ENCODE results near the gene ZNF664. TPM values are rescaled to one million over a fixed set of nuclear protein-coding genes. Genes with fewer than 3 reads are reported as not detected.

The ZNF664 gene
- total RNA-seq, 1 experiment from 2014 or later, result 87.6 TPM

DNA sequence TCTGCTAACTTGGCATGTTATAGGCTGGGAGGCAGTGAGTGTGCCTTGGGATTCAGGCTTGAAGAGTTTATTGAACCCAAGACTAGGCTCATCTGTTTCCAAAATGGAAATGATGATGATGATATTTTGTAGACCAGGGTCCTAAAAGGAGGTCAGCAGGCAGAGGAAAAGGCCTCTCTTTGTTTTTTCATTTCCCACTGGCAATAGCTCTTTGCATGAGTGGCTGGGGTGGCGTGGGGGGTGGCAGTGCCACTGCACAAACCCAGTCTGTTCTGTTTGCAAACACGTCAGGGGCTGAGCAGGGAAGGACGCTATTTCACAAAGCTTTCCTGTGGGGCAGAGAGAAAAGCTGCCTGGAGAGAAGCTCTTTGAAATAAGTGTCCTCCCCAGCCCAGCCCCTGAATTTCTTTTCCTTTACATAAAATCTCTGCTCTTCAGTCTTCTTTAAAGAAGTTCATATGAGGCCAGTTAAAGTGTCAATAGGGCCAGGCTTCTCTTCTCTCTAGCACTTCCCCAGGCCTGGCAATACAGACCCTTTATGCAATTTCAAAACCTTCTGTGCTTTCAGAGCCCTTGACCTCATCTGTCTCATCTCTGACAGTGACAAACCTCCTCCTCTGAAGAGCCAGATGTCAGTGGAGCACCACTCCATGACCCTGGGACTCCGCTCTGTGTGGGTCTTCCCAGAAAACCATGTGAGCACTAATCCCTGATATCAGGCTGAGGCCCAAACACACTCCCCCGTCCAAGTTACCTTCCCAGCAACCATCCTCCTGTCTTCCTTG, 72.8 kb downstream of the ZNF664 start:
- POLR2A ChIA-PET (ENCODE audit: unreplicated experiment), result interaction anchor here (0.6 kb wide), 1 partner anchor 72 kb away, joined by 7 read pairs; no protein-coding TSS in a partner anchor
- TF ChIP-seq, protein P1, sequence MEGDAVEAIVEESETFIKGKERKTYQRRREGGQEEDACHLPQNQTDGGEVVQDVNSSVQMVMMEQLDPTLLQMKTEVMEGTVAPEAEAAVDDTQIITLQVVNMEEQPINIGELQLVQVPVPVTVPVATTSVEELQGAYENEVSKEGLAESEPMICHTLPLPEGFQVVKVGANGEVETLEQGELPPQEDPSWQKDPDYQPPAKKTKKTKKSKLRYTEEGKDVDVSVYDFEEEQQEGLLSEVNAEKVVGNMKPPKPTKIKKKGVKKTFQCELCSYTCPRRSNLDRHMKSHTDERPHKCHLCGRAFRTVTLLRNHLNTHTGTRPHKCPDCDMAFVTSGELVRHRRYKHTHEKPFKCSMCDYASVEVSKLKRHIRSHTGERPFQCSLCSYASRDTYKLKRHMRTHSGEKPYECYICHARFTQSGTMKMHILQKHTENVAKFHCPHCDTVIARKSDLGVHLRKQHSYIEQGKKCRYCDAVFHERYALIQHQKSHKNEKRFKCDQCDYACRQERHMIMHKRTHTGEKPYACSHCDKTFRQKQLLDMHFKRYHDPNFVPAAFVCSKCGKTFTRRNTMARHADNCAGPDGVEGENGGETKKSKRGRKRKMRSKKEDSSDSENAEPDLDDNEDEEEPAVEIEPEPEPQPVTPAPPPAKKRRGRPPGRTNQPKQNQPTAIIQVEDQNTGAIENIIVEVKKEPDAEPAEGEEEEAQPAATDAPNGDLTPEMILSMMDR (conservative IDR thresholded peaks at IDR 0.05), result no peak
- TF ChIP-seq EZH2 (IDR thresholded peaks at IDR 0.05; ENCODE audit: low read depth), result no peak
- Histone ChIP-seq H3K36me3 (ENCODE audit: low read depth) (no peaks in the 10 kb centered on the region), H3K27me3 (ENCODE audit: insufficient read depth, low read depth) (no peaks in the 10 kb centered on the region), H3K4me3 (no peak overlapping the region), H3K4me1 (replicated peaks; ENCODE audit: insufficient read depth) (no peaks in the 10 kb centered on the region), H3K79me2 (ENCODE audit: low read depth) (no peaks in the 10 kb centered on the region), H3F3A (ENCODE audit: insufficient read depth, low read depth) (no peaks in the 10 kb centered on the region), H3K27ac (no peak overlapping the region), H2AFZ (no peak overlapping the region), H3K9me2 (ENCODE audit: insufficient read depth) (no peaks in the 10 kb centered on the region), H4K20me1 (ENCODE audit: insufficient read depth) (0 out of 2 replicates have a peak, but pooled peaks cover under 1% of the 10 kb centered on the region), H3K9me3 (ENCODE audit: insufficient read depth, low read depth) (peaks cover 3% of the 10 kb centered on the region; the same call in 1 of the 2 replicates), H3K4me2 (no peak overlapping the region)
- no TSS peak for BruUV-seq (replicated peaks)
- CTCF ChIA-PET, result no interaction called here
- DNase-seq, result no peak
- intact Hi-C loops (cut with micrococcal nuclease; ENCODE audit: unreplicated experiment), result no loop called here

DNA sequence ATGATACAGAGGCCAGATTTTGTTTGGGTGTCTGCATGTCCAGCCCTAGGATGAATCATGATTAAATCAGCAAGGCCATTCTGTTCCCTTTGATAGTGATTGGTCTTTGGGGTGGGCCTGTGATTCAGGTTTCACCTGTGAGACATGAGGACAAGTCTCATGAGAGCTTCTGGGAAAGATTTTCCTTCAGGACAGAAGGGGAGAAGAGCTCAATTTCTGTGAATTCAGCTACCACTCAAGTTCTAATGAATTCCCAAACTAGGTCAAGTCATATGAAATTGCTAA, 73.4 kb downstream of the ZNF664 start:
- H3K4me3 ChIP-seq, result no peak overlapping the region
- BruUV-seq (replicated peaks), result no TSS peak
- no peak overlapping the region for H3K27ac ChIP-seq
- no peaks in the 10 kb centered on the region for H3K4me1 ChIP-seq (replicated peaks; ENCODE audit: insufficient read depth)
- no peaks in the 10 kb centered on the region for H3K79me2 ChIP-seq (ENCODE audit: low read depth)
- no peaks in the 10 kb centered on the region for H3K36me3 ChIP-seq (ENCODE audit: low read depth)
- intact Hi-C loops (cut with micrococcal nuclease; ENCODE audit: unreplicated experiment), result no loop called here
- no peak for DNase-seq
- TF ChIP-seq, protein P1 (conservative IDR thresholded peaks at IDR 0.05), result no peak
- TF ChIP-seq EZH2 (IDR thresholded peaks at IDR 0.05; ENCODE audit: low read depth), result no peak
- POLR2A ChIA-PET (ENCODE audit: unreplicated experiment), result no interaction called here
- H4K20me1 ChIP-seq (ENCODE audit: insufficient read depth), result no peaks in the 10 kb centered on the region
- H2AFZ ChIP-seq, result no peak overlapping the region
- no peaks in the 10 kb centered on the region for H3K9me2 ChIP-seq (ENCODE audit: insufficient read depth)
- CTCF ChIA-PET, result no interaction called here
- H3K27me3 ChIP-seq (ENCODE audit: insufficient read depth, low read depth), result no peaks in the 10 kb centered on the region
- peaks cover 3% of the 10 kb centered on the region; the same call in 1 of the 2 replicates for H3K9me3 ChIP-seq (ENCODE audit: insufficient read depth, low read depth)
- no peaks in the 10 kb centered on the region for H3F3A ChIP-seq (ENCODE audit: insufficient read depth, low read depth)
- no peak overlapping the region for H3K4me2 ChIP-seq

DNA sequence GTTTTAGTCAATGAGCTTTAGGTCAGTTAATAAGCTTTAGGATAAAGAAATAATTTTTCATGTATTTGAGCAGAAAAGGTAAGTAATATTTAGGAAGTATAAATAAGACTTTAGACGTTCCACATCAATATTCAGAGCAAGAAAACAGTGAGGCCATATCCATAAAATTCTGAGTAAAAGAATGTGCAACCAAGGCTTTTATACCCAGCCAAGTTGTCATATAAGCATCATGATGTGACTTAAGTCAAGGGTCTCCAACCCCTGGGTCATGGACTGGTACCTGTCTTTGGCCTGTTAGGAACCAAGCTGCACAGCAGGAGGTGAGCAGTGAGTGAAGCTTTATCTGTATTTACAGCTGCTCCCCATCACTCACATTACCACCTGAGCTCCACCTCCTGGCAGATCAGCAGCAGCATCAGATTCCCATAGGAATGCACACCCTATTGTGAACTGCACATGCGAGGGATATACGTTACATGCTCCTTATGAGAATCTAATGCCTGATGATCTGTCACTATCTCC, 74.1 kb downstream of the ZNF664 start:
- no peaks in the 10 kb centered on the region for H3K79me2 ChIP-seq (ENCODE audit: low read depth)
- no peaks in the 10 kb centered on the region for H4K20me1 ChIP-seq (ENCODE audit: insufficient read depth)
- no peaks in the 10 kb centered on the region for H3K4me1 ChIP-seq (replicated peaks; ENCODE audit: insufficient read depth)
- TF ChIP-seq, protein P1 (conservative IDR thresholded peaks at IDR 0.05), result no peak
- TF ChIP-seq EZH2 (IDR thresholded peaks at IDR 0.05; ENCODE audit: low read depth), result no peak
- H3F3A ChIP-seq (ENCODE audit: insufficient read depth, low read depth), result no peaks in the 10 kb centered on the region
- H3K9me2 ChIP-seq (ENCODE audit: insufficient read depth), result no peaks in the 10 kb centered on the region
- no peak overlapping the region for H2AFZ ChIP-seq
- no peak overlapping the region for H3K4me2 ChIP-seq
- DNase-seq, result no peak
- POLR2A ChIA-PET (ENCODE audit: unreplicated experiment), result no interaction called here
- intact Hi-C loops (cut with micrococcal nuclease; ENCODE audit: unreplicated experiment), result no loop called here
- H3K27ac ChIP-seq, result no peak overlapping the region
- BruUV-seq (replicated peaks), result no TSS peak
- CTCF ChIA-PET, result no interaction called here
- H3K9me3 ChIP-seq (ENCODE audit: insufficient read depth, low read depth), result peaks cover 3% of the 10 kb centered on the region; the same call in 1 of the 2 replicates
- no peak overlapping the region for H3K4me3 ChIP-seq
- no peaks in the 10 kb centered on the region for H3K36me3 ChIP-seq (ENCODE audit: low read depth)
- no peaks in the 10 kb centered on the region for H3K27me3 ChIP-seq (ENCODE audit: insufficient read depth, low read depth)
